ENCODE data around the gene S100B. TPM values are rescaled to one million over a fixed set of nuclear protein-coding genes. Genes with fewer than 3 reads are reported as not detected.

S100B gene
- total RNA-seq, 1 experiment from 2014 or later: not detected

GRCh38 chr21:46551636-46552241 lies 53.1 kb downstream of the S100B start:
- POLR2A ChIA-PET: no interaction called here
- Histone ChIP-seq H3K9me3 (no peaks in the 10 kb centered on the region), H3K4me3 (ENCODE audit: low read depth, low read length) (no peak overlapping the region), H3K27me3 (replicated peaks; ENCODE audit: control insufficient read depth, insufficient read depth, low read length) (no peaks in the 10 kb centered on the region), H3K36me3 (ENCODE audit: control insufficient read depth, insufficient read depth, low read length) (no peaks in the 10 kb centered on the region; the same call in 1 of the 2 replicates), H3K4me1 (no peaks in the 10 kb centered on the region)
- no peak overlapping the region for H3K27ac Mint-ChIP-seq (ENCODE audit: unreplicated experiment)
- H3K36me3 Mint-ChIP-seq (ENCODE audit: insufficient read depth, unreplicated experiment): peaks cover 22% of the 10 kb centered on the region
- no peak for DNase-seq
- CTCF ChIA-PET: no interaction called here
- TF ChIP-seq CTCF (IDR thresholded peaks at IDR 0.05; ENCODE audit: insufficient read depth in 1 of 2, low read depth in 1 of 2, low read length in 1 of 2, severe bottlenecking in 1 of 2, unreplicated experiment in 1 of 2): no peak
- no peaks in the 10 kb centered on the region for H3K4me1 Mint-ChIP-seq (ENCODE audit: low read depth, unreplicated experiment)
- H3K27me3 Mint-ChIP-seq (ENCODE audit: insufficient read depth, unreplicated experiment): no peaks in the 10 kb centered on the region
- no TSS peak for BruUV-seq (replicated peaks)
- H3K9me3 Mint-ChIP-seq (ENCODE audit: unreplicated experiment): no peaks in the 10 kb centered on the region
- intact Hi-C loops (cut with micrococcal nuclease; ENCODE audit: unreplicated experiment): no loop called here
- no peak overlapping the region for H3K4me3 Mint-ChIP-seq (ENCODE audit: unreplicated experiment)

GRCh38 chr21:46550116-46550941 lies 54.6 kb downstream of the S100B start:
- Mint-ChIP-seq H3K36me3 (ENCODE audit: insufficient read depth, unreplicated experiment) (peaks cover 20% of the 10 kb centered on the region), H3K4me1 (ENCODE audit: low read depth, unreplicated experiment) (no peaks in the 10 kb centered on the region), H3K4me3 (ENCODE audit: unreplicated experiment) (no peak overlapping the region), H3K9me3 (ENCODE audit: unreplicated experiment) (no peaks in the 10 kb centered on the region), H3K27ac (ENCODE audit: unreplicated experiment) (no peak overlapping the region), H3K27me3 (ENCODE audit: insufficient read depth, unreplicated experiment) (no peaks in the 10 kb centered on the region)
- DNase-seq: no peak
- BruUV-seq (replicated peaks): no TSS peak
- ChIA-PET CTCF (no interaction called here), POLR2A (no interaction called here)
- intact Hi-C loops (cut with micrococcal nuclease; ENCODE audit: unreplicated experiment): no loop called here
- Histone ChIP-seq H3K36me3 (ENCODE audit: control insufficient read depth, insufficient read depth, low read length) (no peaks in the 10 kb centered on the region; the same call in 1 of the 2 replicates), H3K9me3 (no peaks in the 10 kb centered on the region), H3K27me3 (replicated peaks; ENCODE audit: control insufficient read depth, insufficient read depth, low read length) (no peaks in the 10 kb centered on the region), H3K4me3 (ENCODE audit: low read depth, low read length) (no peak overlapping the region), H3K4me1 (no peaks in the 10 kb centered on the region)
- no peak for TF ChIP-seq CTCF (IDR thresholded peaks at IDR 0.05; ENCODE audit: insufficient read depth in 1 of 2, low read depth in 1 of 2, low read length in 1 of 2, severe bottlenecking in 1 of 2, unreplicated experiment in 1 of 2)

GRCh38 chr21:46549650-46550049 lies 55.2 kb downstream of the S100B start:
- POLR2A ChIA-PET: no interaction called here

More at GRCh38 chr21:46549650-46550049, 55.2 kb downstream of the S100B start:
- no peaks in the 10 kb centered on the region; the same call in 1 of the 2 replicates for H3K36me3 ChIP-seq (ENCODE audit: control insufficient read depth, insufficient read depth, low read length)
- peaks cover 27% of the 10 kb centered on the region for H3K36me3 Mint-ChIP-seq (ENCODE audit: insufficient read depth, unreplicated experiment)
- H3K4me1 ChIP-seq: no peaks in the 10 kb centered on the region
- intact Hi-C loops (cut with micrococcal nuclease; ENCODE audit: unreplicated experiment): no loop called here
- TF ChIP-seq CTCF (IDR thresholded peaks at IDR 0.05; ENCODE audit: insufficient read depth in 1 of 2, low read depth in 1 of 2, low read length in 1 of 2, severe bottlenecking in 1 of 2, unreplicated experiment in 1 of 2): no peak
- no peak overlapping the region for H3K27ac Mint-ChIP-seq (ENCODE audit: unreplicated experiment)
- no peaks in the 10 kb centered on the region for H3K27me3 ChIP-seq (replicated peaks; ENCODE audit: control insufficient read depth, insufficient read depth, low read length)
- no peaks in the 10 kb centered on the region for H3K4me1 Mint-ChIP-seq (ENCODE audit: low read depth, unreplicated experiment)
- H3K9me3 Mint-ChIP-seq (ENCODE audit: unreplicated experiment): no peaks in the 10 kb centered on the region
- H3K4me3 ChIP-seq (ENCODE audit: low read depth, low read length): no peak overlapping the region
- CTCF ChIA-PET: no interaction called here
- no TSS peak for BruUV-seq (replicated peaks)
- no peaks in the 10 kb centered on the region for H3K27me3 Mint-ChIP-seq (ENCODE audit: insufficient read depth, unreplicated experiment)
- no peak for DNase-seq
- no peaks in the 10 kb centered on the region for H3K9me3 ChIP-seq
- H3K4me3 Mint-ChIP-seq (ENCODE audit: unreplicated experiment): no peak overlapping the region

Other genes starting within 250 kb of the S100B start
- gene DIP2A, start 146.2 kb downstream of the S100B start, total RNA-seq (2022): 44.6 and 51.2 TPM in 2 replicates
- 56.2 and 60.6 TPM in 2 replicates for gene PRMT2, start 30.6 kb upstream of the S100B start, total RNA-seq (2022)

All from Caco-2 (cell line).